K562 treated with DMSO at 1 percent for 24 hours (cell line): ENCODE results near the gene SLC23A1. TPM values are rescaled to one million over a fixed set of nuclear protein-coding genes. Genes with fewer than 3 reads are reported as not detected.

Source experiments
- total RNA-seq: library from RNA; unstranded; fragments of 300-600 nt; gene quantifications from 2 replicates; pipeline ENCODE4 v1.2.3, GENCODE V29; 2022; ENCODE audit warnings: low read depth; ENCODE audit not compliant: insufficient read depth

The SLC23A1 gene
- total RNA-seq: 0.29 and 0.45 TPM in 2 replicates

DNA sequence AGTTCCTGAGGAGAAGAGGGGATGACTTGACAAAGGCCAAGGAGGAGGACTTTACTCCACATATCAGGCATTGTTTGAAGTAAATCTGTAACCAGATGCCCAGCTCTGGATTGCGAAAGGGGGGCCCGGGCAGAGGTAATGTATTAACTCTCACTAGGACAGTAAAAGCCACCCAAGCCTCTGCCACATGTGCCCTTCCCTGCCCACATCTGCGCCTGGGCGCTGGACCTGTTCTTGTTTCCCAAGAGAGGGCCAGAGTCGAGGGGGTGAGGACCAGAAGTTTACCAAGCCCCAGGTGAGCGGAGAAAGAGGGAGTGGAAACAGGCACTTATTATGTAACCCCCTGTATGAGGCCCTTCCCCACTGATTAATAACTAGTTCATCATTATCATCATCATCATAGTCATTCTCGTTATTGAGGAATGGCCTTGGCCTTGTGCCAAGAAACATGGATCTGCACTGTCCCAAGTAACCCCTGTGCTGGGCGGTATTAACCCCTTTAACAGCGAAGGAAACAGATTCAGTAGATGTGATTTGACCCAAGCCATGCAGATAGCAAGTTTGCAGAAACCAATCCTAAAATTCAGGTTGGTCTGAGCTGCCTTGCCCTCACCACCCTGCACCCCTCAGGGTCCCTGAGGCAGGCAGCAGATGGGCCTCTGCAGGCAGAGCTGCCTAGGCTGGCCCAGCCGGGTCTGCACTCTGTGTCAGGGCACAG lies at the start of gene SLC23A1:
TSS of gene SLC23A1 (minus strand) at position 23 of the 718 bp plus-strand sequence. CDS start 44 bp downstream, outside the sequence.

DNA sequence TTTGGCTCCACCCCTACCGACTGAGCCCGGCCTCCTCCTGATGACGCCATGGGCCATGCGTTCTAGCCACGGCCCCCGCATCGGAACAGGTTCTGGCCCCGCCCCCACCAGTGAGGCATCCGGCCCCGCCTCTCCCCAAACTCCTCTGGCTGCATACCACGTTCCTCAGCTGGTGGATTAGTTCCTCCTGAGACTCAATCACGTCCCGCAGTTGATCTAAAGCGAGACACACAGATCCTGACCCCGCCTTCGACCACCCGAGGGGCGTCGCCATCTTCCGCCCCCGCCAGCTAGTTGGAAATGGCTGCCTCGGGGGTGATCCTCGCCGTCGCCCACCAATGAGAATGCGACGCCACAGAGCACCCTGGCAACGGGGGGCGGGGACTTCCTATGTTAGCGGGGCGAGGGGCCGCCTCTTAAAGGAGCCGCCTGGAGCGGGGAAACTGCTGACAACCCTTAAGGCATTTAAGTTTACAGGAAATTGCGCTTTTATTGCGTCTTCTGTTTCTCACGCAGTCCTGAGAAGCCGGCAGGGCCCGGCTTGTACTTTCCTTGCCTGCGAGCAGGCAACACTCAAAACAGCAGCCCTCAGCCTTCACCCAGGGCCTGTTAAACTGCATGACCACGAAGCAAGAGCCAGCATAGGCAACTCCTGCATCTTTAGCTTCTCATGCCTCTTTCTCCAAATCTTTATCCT lies 20.8 kb upstream of the SLC23A1 start, which contains the start of gene SPATA24:
TSS of gene SPATA24 (minus strand) at position 303 of the 697 bp plus-strand sequence. CDS start at position 274, 29 bp downstream.

DNA sequence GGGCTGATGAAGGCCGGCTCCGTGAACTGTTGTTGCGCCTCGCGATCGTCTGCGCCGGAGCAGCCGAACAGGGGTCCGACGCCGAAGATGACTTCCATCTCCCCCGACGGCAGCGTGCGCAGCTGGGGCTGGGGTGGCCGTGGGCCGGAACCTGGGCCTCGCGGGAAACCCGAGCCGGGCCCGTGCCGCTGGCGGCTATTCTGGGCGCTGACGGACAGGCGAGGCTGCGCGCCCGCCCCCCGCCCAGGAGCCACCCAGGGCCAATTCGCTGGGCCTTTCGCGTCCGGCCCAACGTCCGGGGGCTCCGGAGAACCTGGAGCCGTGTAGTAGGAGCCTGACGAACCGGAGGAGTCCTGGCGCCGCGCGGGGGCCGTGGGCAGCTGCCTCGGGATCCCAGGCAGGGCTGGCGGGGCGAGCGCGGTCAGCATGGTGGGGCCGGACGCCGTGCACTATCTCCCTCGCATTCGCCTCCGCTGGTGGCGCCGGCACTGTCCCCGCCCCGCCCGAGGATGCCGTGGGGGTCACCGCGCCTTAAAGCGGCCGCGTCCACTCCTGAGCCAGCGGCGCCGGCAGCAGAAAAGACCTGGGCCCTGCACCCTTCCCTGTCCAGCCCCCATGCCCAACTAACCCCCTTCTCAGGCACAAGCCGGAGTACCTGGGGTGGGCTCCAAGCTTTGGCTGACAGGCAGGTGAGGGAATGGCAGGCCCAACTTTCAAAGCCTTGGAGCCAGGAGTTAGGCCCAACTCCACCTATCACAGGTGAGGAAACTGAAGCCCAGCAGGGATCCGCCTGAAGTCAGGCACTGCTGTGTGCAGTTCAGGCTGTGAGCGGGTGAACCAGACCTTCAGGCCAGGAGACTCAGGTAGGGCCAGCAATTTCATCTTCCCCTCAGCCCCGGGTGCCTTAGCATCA lies 11.8 kb upstream of the SLC23A1 start, which contains the start of gene PROB1:
TSS of gene PROB1 (minus strand) at position 451 of the 913 bp plus-strand sequence. CDS start at position 428, 23 bp downstream.

DNA sequence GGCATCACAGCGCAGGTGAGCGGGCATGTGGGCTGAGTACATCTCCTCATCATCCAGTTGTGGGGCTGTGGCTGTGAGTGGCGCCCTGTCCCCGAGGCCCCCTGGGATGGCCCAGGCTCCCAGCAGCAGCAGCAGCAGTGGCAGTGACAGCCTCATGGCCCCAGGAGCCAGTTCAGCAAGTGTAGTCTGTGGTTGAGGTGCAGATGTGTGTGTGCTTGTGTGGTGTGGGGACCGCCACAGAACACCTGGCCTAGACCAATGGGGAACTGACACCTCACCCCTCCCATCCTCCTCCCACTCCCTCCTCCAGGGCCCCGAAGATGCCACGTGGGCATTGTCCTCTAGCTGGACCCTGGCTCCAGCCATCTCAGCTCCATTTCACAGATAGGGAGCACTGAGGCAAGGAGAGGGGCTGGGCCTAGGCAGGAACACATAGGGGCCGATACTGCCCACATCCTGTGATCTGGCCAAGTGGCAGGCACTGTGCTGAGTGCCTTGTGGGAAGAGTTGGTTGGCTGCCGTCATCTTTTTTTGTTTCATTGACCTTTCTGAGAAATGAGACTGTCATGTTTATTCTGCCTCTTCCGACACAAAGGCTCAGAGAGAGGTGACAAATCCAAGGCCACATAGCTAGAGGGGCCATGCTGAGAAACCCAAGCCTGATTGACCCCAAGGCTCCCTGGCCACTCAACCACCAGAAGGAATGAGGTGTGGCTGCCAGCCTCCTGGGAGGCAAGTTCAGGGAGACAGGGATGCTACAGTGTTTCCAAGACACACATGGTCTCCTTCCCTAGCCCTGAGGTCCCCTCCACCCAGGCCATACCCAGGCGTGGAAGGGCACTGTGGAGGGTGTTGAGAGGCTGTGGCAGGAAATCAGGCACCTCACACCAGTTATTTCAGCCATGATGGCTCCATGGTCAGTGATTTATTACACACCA lies 6.9 kb upstream of the SLC23A1 start, which contains the start of gene MZB1:
TSS of gene MZB1 (minus strand) at position 213 of the 938 bp plus-strand sequence. CDS start at position 156, 57 bp downstream.

DNA sequence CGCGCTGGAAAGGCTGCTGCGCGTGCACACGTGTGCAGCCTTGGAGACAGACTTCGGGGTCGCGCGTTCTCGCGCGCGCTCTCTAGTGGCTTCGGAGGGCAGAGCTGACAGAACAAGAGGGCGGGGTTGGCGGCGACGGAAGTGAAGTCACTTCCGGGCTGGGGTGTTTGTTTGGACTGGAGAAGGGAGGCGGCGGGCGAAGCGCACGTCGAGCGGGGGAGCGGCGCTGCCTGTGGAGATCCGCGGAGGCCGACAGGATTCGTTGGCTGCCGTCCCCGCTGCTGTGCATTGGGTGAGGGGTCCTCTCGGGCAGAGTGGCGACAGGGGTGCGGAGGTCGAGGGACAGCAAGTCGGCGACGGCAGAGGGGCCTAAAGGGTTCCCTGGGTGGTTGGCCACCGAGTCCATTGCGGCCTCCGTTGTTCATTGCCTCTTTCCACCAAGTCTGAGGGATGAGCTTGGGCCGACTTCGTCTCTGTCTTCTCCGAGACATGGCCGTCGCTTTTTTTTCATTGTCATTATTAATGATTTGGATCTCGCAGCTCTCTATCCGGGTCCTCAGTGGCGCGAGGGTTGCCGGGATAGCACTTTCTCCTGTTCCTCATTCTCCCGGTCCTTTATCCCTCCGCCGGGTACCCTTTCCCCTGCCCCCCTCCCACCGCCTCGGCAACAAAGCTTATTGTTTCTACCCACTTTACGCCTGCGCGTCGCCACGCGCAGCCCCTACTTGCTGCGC lies 41.2 kb downstream of the SLC23A1 start, which contains the start of gene PAIP2:
TSS of gene PAIP2 (plus strand) at position 166 of the 734 bp plus-strand sequence. CDS start 21,931 bp downstream, outside the sequence.

Other genes starting within 250 kb of the SLC23A1 start
- gene SIL1, start 184.9 kb downstream of the SLC23A1 start, total RNA-seq: 48.5 and 52.6 TPM in 2 replicates
- gene MATR3, start 89.6 kb downstream of the SLC23A1 start, total RNA-seq: 90.5 and 99.3 TPM in 2 replicates
- gene PAIP2, start 41.4 kb downstream of the SLC23A1 start, total RNA-seq: 92.0 and 105 TPM in 2 replicates
- 0.35 TPM in 1 of 2 replicates, not detected in the other for gene MZB1, start 6.6 kb upstream of the SLC23A1 start, total RNA-seq
- gene PROB1, start 11.8 kb upstream of the SLC23A1 start, total RNA-seq: 3.4 and 3.5 TPM in 2 replicates
- 5.0 and 7.1 TPM in 2 replicates for gene SPATA24, start 20.8 kb upstream of the SLC23A1 start, total RNA-seq
- 3.1 and 4.6 TPM in 2 replicates for gene DNAJC18, start 56.2 kb upstream of the SLC23A1 start, total RNA-seq
- not detected in 2 replicates for gene ECSCR, start 79.4 kb upstream of the SLC23A1 start, total RNA-seq
- not detected in 2 replicates for gene SMIM33, start 87.7 kb upstream of the SLC23A1 start, total RNA-seq
- 118 and 123 TPM in 2 replicates for gene STING1, start 99.5 kb upstream of the SLC23A1 start, total RNA-seq
- 97.0 and 102 TPM in 2 replicates for gene UBE2D2, start 178.0 kb upstream of the SLC23A1 start, total RNA-seq